HG03571 (cell line): ENCODE data around the gene RAB40B.

Source experiments
- ATAC-seq: cut with Tn5 transposase; IDR thresholded peaks from one replicate; pipeline ENCODE4 v1.9.1; 2021; ENCODE audit not compliant: unreplicated experiment

The RAB40B gene

DNA sequence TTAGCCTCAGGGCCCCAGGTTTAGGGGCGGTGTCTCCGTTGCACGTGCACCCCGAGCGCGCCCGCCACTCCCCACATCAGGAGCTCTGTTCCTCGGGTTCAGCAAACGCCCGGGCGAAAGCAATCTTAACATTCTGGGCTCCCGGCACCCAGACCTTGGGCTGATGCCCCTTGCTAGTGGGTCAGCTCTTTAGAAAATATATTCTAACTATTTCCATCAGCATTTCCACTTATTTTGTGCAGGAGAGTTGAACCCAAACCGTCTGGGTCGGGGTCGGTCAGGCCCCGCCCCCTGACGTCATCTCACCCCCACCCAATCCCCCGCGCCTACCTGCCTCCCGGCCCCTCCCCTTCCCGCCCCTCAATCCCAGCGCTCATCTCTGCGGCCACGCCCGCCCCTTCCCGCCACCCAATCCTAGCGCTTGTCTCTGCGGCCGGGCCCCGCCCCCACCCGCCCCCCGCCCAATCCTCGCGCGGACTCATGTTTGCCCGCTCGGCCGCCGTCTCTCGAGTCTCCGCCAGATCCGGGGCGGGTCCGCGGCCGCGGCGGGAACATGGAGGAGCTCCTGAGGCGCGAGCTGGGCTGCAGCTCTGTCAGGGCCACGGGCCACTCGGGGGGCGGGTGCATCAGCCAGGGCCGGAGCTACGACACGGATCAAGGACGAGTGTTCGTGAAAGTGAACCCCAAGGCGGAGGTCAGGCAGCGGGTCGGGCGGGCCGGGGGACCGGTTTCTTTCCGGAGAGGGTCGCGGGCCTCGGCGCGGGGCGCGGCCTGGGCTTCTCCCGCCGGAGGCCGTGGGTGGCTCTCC, 17.9 kb upstream of the RAB40B start, which contains the start of gene FN3KRP:
Gene FN3KRP (plus strand): TSS at position 504 of the 808 bp plus-strand sequence. CDS start 50 bp downstream, at position 554.
- peak; percentile 48 for ATAC-seq

DNA sequence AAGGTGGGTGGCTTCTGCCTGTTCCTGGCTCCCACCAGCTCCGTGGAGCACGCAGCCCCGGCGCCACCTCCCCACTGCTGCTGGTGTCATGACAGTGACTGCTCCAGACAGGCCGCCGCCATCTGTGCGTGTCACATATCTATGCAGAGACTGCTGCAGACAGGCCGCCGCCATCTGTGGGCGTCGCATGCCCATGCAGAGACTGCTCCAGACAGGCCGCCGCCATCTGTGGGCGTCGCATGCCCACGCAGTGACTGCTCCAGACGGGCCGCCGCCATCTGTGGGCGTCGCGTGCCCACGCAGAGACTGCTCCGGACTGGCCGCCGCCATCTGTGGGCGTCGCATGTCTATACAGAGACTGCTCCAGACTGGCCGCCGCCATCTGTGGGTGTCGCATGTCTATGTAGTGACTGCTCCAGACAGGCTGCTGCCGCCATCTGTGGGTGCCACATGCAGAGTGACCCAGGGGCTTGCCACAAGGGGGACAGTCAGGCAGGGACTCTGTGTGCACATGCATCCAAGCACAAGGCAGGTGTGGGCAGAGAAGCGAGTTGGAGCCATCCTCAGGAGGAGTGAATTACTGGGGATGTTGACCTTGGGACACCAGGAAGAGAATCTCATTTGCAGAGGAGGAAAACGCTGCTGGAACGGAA, 14.7 kb upstream of the RAB40B start:
- no peak for ATAC-seq

GRCh38 chr17:82710499-82711232, 12.2 kb upstream of the RAB40B start:
- ATAC-seq, result no peak

DNA sequence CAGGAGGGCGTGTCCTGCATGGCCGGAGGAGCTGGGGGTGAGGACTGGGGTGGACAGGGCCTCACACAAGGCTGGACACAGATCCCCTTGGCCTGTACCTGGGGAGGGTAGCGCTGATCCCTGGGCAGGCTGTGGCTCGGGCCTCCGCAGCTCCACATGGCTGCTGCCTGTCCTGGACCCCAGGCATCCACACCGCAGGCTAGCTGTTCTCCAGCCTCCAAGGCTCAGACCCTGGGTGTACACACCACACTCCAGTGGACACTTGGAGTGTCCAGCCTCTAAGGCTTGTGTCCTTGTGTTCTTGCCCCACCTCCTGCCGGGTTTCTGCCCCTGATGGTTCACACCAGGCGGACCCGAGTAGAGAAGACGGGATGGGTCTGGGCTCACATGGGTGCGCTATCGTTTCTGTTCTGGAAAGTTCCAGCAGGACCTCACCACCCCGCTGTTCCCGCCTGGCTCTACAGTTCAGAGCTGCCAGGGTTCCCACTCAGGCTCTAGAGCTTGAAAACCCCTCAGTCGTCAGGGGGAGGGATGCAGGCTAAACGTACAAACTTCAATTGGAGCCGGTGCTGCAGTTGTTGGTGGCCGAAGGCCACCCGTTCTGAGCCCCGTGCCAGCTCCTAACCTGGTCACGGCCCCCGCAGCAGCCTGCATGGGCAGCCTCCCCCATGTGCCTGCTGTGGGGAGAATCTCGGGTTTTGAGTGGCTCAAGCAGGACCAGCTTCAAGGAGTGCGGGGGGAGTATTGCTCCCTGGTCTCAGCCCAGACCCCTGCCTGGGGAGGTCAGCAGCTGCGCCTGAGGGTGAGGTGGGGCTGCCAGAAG, 11.4 kb upstream of the RAB40B start:
- no peak for ATAC-seq

GRCh38 chr17:82709024-82709675, 10.7 kb upstream of the RAB40B start:
- no peak for ATAC-seq

GRCh38 chr17:82705756-82706155, 7.3 kb upstream of the RAB40B start:
- ATAC-seq, result no peak

- no peak for ATAC-seq
Observed at GRCh38 chr17:82704886-82705285, 6.4 kb upstream of the RAB40B start.

DNA sequence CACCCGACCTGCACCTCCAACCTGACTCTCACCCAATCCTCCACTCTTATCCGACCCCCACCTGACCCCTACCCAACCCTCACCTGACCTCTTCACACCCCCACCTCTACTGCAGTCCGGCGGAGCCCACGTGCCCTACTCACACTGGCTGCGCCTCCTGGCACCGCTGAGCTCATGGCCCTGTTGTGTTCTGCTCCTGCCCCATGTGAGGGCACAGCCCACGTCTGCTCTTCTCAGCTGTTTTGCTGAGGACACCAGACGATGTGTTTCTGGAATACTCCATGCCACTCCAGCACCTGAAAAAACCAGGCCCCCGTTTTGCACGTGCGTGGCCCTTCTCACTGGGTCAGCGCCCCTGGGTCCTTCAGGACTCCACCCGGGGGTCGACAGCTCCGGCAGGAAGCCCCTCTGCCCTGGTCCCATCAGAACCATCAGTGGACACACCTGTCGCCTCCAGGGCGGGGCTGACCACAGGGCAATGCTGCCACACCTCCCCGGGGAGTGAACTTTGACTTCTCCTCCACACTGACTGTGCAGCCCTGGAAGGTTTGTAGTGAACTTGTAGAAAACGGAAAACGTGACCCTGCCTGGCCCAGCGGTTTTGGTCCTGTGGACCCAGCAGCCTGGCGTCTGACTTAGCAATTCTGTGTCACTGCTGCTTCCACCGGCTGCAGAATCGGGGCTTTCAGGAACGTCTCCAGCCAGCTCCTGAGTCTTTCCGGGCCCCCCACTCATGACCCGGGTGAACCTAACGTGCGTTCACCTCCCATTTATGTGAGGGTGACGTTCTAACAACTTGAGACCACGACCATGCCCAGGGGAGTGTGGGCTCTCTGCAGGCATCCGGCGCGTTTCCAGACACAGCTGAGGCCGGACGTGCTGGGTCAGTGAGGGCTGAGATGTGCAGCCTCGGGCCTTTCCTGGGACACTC, 5.7 kb upstream of the RAB40B start:
- no peak for ATAC-seq

GRCh38 chr17:82703036-82703745, 4.7 kb upstream of the RAB40B start:
- no peak for ATAC-seq

GRCh38 chr17:82702231-82702927, 3.9 kb upstream of the RAB40B start:
- no peak for ATAC-seq

DNA sequence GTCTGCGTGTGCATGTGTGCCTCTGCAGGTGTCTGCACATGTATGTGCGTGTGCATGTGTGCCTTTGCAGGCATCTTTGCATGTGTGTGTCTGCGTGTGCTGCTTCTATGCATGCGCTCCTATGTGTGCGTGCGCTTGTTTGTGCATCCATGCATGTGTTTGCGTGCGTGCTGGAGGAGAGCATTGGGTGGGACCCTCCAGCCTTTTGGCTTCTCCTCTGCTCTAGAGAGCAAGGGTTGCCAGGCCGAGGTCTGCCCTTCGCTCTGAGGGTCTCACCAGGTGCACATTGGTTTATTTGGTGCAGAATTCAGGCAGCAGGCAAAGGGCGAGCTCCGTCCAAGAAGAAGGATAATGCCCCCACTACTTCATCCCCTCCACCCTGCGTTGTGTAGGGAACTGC, 1.1 kb upstream of the RAB40B start:
- ATAC-seq, result no peak

DNA sequence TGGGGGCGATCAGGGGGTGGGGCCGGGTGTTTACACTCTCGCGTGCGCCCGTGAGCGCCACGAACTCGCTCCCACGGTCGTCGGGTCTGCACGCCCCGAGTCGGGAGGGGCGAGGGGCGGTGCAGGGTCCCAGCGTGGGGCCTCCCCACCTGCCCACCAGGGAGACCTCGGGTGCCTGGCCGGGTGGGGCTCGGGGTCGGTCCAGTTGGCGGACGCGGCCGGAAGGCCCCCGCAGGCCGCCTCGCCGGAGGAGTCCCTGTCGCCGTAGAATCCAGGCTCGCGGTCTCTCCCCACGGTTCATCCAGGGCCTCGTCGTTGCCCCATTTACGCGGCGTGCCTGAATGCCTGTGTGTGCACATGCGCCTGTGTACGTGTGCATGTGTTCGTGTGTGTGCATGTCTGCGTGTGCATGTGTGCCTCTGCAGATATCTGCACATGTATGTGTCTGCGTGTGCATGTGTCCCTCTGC, 510 bp upstream of the RAB40B start:
- no peak for ATAC-seq

GRCh38 chr17:82697808-82698064, 762 bp downstream of the RAB40B start:
- no peak for ATAC-seq

DNA sequence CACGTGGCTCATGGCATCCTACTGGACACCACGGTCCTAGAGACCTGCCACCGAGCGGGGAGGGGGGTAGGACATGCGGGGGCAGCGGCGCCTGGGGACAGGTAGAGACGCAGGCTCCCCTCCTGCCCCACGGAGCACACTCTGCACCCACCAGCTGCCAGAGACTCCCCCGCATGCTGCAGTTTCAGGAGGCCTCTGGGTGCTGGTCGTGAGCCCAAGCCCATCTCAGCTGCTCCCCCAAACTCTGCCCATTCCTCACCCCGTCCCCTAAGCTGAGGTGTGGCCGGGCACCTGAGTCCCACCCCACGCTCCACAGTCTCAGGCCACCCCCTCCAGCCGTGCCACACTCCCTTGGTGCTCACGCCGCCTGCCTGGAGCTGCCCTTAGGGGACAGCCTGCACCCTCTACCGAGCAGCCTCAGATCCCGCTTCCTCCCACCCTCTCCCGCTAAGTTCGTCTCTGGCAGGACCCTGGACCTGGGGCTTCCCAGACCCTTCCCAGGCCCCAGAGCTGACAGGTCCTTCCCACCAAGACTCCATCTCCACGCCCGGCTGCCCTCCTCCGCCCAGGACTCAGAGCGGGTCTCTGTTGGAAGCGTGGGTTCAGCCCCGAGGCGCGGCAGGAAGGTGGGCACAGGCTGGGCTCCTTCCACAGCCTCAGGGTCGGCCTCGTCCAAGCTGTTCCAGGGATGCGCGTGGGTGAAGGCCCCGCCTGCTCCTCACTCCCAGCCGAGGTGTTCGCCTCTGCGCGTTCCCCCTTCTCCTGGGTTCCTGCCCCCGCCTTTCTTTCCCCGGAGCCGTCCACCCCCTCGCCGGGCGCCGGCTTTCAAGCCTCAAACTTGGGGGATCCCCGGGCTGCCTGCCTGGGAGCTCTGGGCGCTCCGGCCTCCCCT, 1.3 kb downstream of the RAB40B start:
- ATAC-seq, result no peak

DNA sequence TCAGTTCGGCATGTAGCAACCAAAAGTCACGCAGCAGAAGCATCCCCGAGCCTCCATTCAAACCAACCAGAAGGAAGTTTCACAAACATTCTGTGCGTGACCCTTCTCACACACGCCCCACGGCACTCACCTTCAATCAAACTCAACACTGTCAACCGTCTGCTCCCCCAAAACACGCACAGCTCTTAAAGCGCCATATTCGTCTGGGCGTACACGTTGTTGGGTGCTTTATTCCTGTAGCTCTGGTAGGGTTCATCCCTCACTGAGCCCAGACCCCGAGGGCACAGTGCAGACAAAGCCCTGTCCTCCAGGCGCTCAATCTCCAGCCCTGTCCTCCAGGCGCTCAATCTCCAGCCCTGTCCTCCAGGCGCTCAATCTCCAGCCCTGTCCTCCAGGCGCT, 2.2 kb downstream of the RAB40B start:
- ATAC-seq, result no peak

DNA sequence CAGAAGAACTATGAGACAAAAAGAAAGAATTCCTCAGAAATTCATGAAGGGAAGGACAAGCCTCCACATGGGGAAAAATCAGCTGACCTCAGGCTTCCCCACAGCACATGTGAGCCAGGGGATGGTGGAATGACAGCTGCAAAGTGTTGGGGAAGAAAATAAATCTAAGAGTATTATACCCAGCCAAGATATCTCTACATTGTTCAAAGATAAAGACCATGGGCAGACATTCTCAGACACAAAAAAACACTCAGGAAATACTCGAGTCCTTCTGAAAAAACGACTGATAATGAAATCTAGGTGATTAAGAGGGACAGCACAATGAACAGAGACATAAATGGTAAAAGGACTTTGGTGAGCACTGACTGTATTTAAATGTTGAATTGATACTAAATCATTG, 3.9 kb downstream of the RAB40B start:
- ATAC-seq, result no peak

DNA sequence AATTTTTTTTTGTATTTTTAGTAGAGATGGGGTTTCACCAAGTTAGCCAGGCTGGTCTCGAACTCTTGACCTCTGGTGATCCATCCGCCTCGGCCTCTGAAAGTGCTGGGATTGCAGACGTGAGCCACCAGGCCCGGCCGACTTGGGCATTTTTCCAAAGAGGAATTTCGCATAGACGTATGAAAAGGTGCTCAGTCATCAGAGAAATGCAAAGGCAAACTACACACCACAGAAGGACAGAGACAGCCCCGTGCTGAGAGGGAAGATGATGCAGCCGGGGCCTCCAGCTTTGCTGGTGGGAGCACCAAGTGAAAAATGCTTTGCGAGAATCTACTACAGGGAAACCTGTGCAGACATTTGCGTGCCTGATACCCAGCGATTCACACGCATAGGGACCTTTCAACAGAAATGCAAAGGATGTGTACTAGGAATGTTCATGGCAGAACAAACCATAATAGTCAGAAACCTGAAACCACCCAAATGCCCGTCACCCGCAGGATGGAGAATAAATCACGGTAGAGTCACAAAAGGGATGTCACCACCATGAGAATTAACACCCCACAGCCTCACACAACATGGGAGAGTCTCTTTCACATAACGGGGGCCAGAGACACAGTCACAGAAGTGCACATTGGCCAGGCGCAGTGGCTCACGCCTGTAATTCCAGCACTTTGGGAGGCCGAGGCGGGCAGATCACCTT, 5.2 kb downstream of the RAB40B start:
- ATAC-seq, result no peak
